Measurements from ENCODE around the gene CDKN3. TPM values are rescaled to one million over a fixed set of nuclear protein-coding genes. Genes with fewer than 3 reads are reported as not detected.

Gene CDKN3
- total RNA-seq, 4 donors from 2014 or later: 3.0 to 4.0 TPM; not detected in 2

GRCh38 chr14:54462048-54462447, 65.2 kb downstream of the CDKN3 start:
- no peaks in the 10 kb centered on the region for H3K36me3 ChIP-seq
- no peaks in the 10 kb centered on the region for H3K9me3 ChIP-seq
- no peak overlapping the region for H3K27ac ChIP-seq
- WGBS, 2 donors (ENCODE audit: low coverage in 1 of 2): 57 to 70% methylated on average over 5 of the region's 5 CpGs
- no peak for DNase-seq
- intact Hi-C loops (cut with DNase I; ENCODE audit: low total_unique reads): no loop called here
- H3K4me3 ChIP-seq: no peak overlapping the region
- H3K4me1 ChIP-seq: no peaks in the 10 kb centered on the region
- TF ChIP-seq CTCF (IDR thresholded peaks at IDR 0.05) (no peak), EP300 (IDR thresholded peaks at IDR 0.05; ENCODE audit: low read depth) (no peak), POLR2A (IDR thresholded peaks at IDR 0.05) (no peak), POLR2AphosphoS5 (IDR thresholded peaks at IDR 0.05) (no peak)
- H3K27me3 ChIP-seq: no peaks in the 10 kb centered on the region
- in situ Hi-C loops (cut with MboI; ENCODE audit: low pct_ligation_motif_present in 1 of 4, low pct_unique_long_range_greater_than_20kb in 1 of 4, low sequenced_read_pairs in 3 of 4): no loop called here

- 60 to 90% methylated on average over 1 to 4 of the region's 4 CpGs for WGBS, 2 donors (ENCODE audit: low coverage in 1 of 2)
- intact Hi-C loops (cut with DNase I; ENCODE audit: low total_unique reads) (no loop called here), in situ Hi-C loops (cut with MboI; ENCODE audit: low pct_ligation_motif_present in 1 of 4, low pct_unique_long_range_greater_than_20kb in 1 of 4, low sequenced_read_pairs in 3 of 4) (no loop called here)
- peaks cover 0 to 5% (median 0%) of the 10 kb centered on the region in 4 donors for H3K4me1 ChIP-seq
- no peak for DNase-seq
- no peak overlapping the region for H3K4me3 ChIP-seq
- H3K27ac ChIP-seq: no peak overlapping the region
- no peaks in the 10 kb centered on the region for H3K36me3 ChIP-seq
- no peaks in the 10 kb centered on the region for H3K27me3 ChIP-seq
- peaks cover 8 to 9% of the 10 kb centered on the region in 2 donors for H3K9me3 ChIP-seq
- TF ChIP-seq POLR2A (IDR thresholded peaks at IDR 0.05) (no peak), EP300 (IDR thresholded peaks at IDR 0.05; ENCODE audit: low read depth) (no peak), POLR2AphosphoS5 (IDR thresholded peaks at IDR 0.05) (no peak), CTCF (IDR thresholded peaks at IDR 0.05) (no peak)
Measured at GRCh38 chr14:54465654-54466053, 68.8 kb downstream of the CDKN3 start.

GRCh38 chr14:54467280-54467679, 70.5 kb downstream of the CDKN3 start:
- TF ChIP-seq CTCF (IDR thresholded peaks at IDR 0.05) (no peak), POLR2AphosphoS5 (IDR thresholded peaks at IDR 0.05) (no peak), POLR2A (IDR thresholded peaks at IDR 0.05) (no peak), EP300 (IDR thresholded peaks at IDR 0.05; ENCODE audit: low read depth) (no peak)
- DNase-seq: no peak
- intact Hi-C loops (cut with DNase I; ENCODE audit: low total_unique reads) (no loop called here), in situ Hi-C loops (cut with MboI; ENCODE audit: low pct_ligation_motif_present in 1 of 4, low pct_unique_long_range_greater_than_20kb in 1 of 4, low sequenced_read_pairs in 3 of 4) (no loop called here)
- H3K9me3 ChIP-seq: peaks cover 8 to 9% of the 10 kb centered on the region in 2 donors
- no peaks in the 10 kb centered on the region for H3K36me3 ChIP-seq
- H3K27me3 ChIP-seq: no peaks in the 10 kb centered on the region
- no peak overlapping the region for H3K27ac ChIP-seq
- H3K4me1 ChIP-seq: peaks cover 0 to 14% (median 0%) of the 10 kb centered on the region in 4 donors
- no peak overlapping the region for H3K4me3 ChIP-seq

Other genes starting within 250 kb of the CDKN3 start
- gene CNIH1, start 44.4 kb downstream of the CDKN3 start, total RNA-seq: 100 to 1,000 TPM in 3 of 4 donors, 10 to 100 TPM in 1; 40.8 to 184 (median 152) TPM
- 10 to 100 TPM; 19.8 to 94.5 (median 67.4) TPM for gene GMFB, start 92.0 kb downstream of the CDKN3 start, total RNA-seq
- 10 to 100 TPM in 3 of 4 donors, 1 to 10 TPM in 1; 2.6 to 46.8 (median 18.0) TPM for gene CGRRF1, start 112.9 kb downstream of the CDKN3 start, total RNA-seq
- gene SAMD4A, start 170.1 kb downstream of the CDKN3 start, total RNA-seq: 10 to 100 TPM; 15.3 to 40.2 (median 22.3) TPM

Measured in transverse colon (tissue), 4 donors.